Stimulated activated naive CD4-positive, alpha-beta T cell (primary cell): ENCODE data around the gene EPN2.

Source experiments
- DNase-seq, 6 experiments: peaks; one replicate each; lab custom pipeline; 2025; lab: John Stamatoyannopoulos, UW

EPN2 gene

GRCh38 chr17:19311421-19312215 lies 74.5 kb downstream of the EPN2 start:
- DNase-seq = no peak

DNA sequence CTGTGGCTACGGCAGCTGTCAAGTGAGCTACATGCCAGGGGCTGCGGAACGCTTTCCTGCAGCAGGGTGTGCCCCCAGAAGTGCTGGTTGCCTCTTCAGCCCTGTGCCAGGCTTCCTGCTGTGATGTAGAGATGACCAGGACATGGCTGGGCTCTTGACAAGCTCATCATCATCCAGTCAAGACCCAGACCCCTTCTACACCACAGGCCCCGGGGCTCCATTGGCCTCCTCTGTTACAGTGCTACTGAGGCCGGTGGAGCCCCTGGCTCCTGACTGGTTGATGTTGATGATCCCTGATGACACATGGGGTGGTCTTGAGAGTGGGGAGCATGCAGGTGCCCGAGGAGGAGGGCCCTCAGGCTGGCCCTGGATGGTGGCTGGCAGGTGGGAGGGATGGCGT lies 75.2 kb downstream of the EPN2 start:
- no peak for DNase-seq

DNA sequence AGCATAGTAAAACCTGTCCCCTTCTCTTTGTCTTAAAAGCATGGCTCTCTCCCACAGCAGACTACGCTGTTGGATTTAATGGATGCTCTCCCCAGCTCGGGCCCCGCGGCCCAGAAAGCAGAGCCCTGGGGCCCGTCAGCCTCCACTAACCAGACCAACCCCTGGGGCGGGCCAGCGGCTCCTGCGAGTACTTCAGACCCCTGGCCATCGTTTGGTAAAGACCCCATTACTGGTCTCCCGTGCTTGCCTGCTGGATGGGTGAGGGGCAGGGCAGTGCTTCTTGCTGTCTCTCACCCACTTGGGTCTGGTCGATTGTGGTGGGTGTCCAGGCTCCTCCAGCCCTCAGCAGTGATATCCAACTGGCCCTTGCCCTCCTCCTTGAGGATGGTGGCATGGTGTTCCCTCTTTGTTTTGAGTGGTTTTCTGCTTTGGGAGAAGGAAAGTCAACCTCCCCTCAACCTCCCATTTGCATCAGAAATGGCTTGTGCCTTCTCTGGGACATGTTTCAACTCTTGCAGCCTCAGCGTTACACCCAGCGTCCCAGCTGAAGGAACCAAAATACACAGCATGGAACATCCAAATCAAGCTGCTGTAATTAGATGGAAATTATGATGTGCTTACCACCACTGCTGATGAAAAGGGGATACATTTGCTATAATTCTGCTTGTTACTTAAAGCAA lies 76.0 kb downstream of the EPN2 start:
- no peak for DNase-seq

DNA sequence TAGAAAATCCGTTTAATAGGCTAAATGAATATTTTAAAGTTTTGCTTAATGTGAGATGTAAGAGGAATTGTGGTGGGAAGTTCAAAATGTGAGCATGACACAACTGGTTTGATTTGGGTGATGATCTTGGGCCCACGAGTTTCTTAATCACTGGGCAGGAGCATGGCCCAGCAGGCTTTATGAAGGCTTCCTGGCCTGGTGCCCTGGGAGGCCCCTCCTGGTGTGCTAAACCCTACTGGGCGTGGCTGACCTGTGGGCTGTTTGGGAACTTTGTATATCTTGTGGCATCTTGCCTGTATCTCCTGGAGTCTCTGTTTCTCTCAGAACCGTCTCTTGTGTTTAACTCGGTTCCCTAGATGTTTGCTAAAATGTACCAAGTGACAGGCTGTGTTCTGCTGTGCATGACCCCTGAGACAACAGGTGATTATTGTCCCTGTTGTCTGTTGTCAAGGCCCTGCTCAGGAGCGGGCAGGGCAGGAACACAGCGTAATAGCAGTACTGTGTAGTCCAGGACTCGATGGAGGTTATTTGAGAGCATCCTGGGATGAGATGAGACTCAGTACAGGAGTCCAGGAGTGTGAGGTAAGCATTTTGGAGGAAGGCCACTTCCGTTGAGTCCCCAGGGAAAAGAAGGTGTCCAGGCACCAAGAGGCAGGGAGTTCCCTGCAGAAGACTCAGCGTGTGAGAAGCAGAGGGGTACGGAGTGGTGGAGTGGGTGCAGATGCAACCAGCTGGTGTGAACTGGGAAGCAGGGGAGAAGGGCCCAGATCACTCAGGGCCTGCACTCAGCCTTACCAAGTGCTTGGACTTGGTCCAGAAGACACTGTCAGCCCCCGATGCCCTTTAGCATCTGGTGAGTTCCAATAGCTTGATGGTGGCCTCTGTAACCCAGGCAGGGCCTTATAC lies 76.8 kb downstream of the EPN2 start:
- no peak for DNase-seq

- DNase-seq = no peak
Measured at GRCh38 chr17:19315104-19315503, 77.9 kb downstream of the EPN2 start.

GRCh38 chr17:19316761-19317358 lies 79.7 kb downstream of the EPN2 start:
- no peak for DNase-seq

GRCh38 chr17:19317359-19318095 lies 80.4 kb downstream of the EPN2 start:
- DNase-seq = no peak

- no peak for DNase-seq
Measured at GRCh38 chr17:19318611-19319010, 81.4 kb downstream of the EPN2 start.

DNA sequence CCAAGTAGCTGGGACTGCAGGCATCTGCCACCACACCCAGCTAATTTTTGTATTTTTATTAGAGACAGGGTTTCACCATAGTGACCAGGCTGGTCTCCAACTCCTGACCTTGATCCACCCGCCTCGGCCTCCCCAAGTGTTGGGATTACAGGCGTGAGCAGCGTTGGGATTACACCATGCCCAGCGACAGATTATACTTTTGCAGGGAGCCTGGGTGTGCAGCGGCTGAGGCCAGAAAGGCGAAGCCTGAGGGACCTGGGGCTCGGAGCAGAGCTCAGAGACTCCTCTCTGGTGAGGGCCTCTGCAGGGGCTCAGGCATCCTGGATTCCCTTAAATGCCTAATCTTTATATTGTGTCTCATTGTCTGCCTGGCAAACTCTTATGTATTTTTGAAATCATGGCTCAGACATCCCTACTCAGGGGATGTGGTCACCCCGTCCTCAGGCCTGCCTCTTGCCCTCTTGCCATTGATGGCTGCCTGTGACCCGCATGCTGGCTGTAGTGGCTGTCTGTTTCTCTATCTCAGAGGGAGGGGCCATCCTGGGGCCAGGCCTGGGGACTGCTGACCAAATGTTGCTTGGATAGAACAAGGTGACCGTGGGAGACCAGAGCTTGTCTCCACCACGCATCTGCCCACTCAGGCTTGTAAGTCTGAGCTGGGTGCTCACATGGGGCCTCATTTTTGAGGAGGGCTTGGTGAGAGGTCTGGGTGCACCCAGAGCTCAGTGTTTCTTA lies 82.8 kb downstream of the EPN2 start:
- DNase-seq = no peak

DNA sequence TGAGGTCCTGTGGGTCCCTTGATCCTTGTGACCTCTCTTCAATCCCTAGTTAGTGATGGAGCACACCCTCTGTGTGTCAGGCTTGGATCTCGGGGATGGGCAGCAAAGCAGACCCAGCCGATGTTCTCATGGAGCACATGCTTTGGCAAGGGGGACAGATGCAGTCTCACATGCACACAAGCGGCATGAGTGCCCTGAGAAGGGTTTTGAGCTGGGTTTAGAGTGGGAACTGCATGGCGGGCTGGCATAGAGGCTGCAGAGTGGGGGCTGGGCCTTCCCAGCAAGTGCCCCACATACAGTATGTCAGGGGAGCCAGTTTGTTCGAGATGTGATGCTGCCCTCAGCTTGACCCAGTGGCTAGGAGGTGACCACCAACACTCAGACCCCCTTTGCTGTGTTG lies 83.7 kb downstream of the EPN2 start:
- DNase-seq = no peak

DNA sequence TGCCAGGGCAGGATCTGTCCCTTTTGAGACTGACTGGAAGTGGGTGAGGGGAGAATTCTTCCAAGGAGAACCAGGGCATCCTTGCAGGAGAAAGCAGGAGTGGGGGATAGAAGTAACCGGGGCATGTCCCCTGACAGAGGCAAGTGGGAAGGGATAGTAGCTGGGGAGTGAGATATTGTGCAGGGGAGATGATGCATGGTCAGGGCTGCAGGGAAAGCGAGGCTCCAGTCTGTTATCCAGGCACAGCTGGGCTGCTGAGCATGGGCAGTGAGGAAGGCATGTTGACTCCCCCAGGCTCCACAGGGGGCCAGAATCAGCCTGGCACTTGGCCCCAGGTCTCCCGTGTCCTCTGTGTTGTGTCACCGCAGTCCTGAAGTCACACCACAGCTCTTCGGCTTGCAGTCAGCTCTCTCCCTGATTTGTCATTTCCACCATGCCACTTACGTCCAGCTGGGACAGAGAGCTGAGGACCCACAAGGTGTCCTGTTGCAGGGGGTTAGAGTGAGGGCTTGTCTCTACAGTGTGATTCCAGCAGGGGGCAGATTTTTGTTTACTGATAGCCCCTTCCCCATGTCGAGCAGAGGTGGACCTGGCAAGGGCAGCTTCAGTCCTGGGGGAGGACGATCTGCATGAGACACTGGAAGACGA lies 84.4 kb downstream of the EPN2 start:
- DNase-seq = no peak

DNA sequence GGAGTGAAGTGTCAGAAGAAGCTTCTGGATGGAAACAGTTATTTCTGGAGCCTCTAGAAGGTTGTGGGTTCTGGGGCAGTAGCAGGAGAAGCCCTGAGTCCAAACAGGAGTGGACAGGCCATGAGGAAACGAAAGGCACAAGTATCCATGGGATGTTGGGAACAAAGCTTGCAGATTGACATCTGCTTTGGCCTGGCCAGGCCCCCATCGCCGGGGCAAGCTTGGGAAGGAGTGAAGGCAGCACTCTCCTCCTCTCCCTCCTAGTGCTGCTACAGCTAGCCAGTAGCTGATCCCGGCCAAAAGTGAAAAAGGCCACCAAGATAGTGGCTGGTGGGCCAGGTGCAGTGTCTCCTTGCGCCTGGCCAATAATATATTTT lies 85.0 kb downstream of the EPN2 start:
- DNase-seq = no peak

DNA sequence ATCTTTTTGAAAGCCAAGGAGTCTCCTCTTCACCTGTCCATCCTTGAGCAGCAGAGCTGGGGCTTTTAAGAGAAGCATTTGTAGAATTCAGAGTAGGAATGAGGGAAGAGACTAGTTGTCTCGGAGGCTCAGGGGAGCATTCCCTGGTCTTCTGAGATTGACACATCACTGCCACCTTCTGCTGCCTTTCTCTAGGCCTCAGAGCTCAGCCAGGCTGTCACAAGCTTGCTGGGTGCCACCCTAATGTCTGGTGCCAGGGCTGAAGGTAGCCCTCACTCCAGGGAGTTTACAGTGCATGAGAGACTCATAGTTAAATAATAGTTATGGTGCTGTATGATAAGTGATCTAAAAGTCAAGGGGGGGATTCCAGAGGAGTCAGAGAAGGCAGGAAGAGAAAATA lies 85.7 kb downstream of the EPN2 start:
- DNase-seq = no peak

- no peak for DNase-seq
Measured at GRCh38 chr17:19325542-19325941, 88.4 kb downstream of the EPN2 start.

GRCh38 chr17:19327031-19327783 lies 90.0 kb downstream of the EPN2 start:
- DNase-seq = no peak

GRCh38 chr17:19328441-19329061 lies 91.4 kb downstream of the EPN2 start:
- DNase-seq = no peak

GRCh38 chr17:19329136-19329535 lies 92.0 kb downstream of the EPN2 start:
- no peak for DNase-seq

DNA sequence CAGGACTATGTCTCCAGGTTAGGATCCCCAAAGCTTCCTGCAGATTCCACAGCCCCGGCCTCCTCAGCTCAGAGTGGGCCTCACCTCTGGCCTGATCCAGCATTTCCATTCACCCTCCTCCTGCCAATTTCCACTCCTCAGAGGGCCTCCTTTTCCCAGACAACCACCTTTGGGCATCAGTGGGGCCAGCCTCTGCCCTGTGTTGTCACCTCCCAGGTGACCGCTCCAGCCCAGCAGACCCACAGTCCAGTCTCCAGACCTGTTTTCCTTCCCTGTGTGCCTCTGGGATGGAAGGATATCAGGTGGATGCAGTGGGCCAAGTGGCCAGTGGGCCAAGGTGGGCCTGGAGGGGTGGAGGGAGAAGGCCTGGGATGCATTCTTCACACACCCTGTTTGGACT lies 92.7 kb downstream of the EPN2 start:
- no peak for DNase-seq

DNA sequence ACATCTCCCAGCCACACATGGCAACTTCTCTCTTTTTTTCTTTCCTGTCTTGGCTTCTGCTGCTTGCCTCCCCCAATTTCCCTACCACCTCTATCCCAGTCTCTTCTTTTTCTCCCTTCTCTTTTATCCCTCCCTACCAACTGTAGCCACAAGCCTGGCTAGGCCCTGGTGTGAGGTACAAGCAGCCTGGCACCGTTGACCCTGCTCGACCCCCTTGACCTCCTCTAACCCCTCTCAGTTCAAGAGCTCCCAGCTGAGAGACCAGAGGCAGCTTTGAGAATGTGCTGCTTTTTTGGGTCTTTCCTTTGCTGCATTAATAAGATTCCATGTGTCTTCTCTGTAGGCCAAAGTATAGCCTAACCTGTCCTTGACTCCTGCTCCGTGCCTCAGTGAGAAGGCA lies 93.1 kb downstream of the EPN2 start:
- DNase-seq = no peak
